ENCODE measurements around the gene SORCS2.

GRCh38 chr4:7451800-7452199, 259.5 kb downstream of the SORCS2 start:
- TF ChIP-seq CTCF (IDR thresholded peaks at IDR 0.05) = no peak
- no peak for TF ChIP-seq POLR2A (IDR thresholded peaks at IDR 0.05)

Data from Peyer's patch (tissue), 4 donors.